Esophagus (tissue), 2 donors: ENCODE results near the gene MRGPRE. TPM values are rescaled to one million over a fixed set of nuclear protein-coding genes. Genes with fewer than 3 reads are reported as not detected.

ENCODE experiments used
- H3K27ac ChIP-seq, 2 donors: one replicate each; pipeline ENCODE4 v1.5.1; 2013; ENCODE audit warnings: low read depth in 2 of 2, mild to moderate bottlenecking in 2 of 2, inconsistent platforms in 1 of 2, low read length in 1 of 2, moderate library complexity in 1 of 2
- H3K27me3 ChIP-seq, 2 donors: one replicate each; pipeline ENCODE4 v1.6.1; 2013; ENCODE audit warnings: low read length in 2 of 2, control low read depth in 1 of 2, mild to moderate bottlenecking in 1 of 2; ENCODE audit not compliant: insufficient read depth in 2 of 2, control insufficient read depth in 1 of 2
- H3K36me3 ChIP-seq, 2 donors: one replicate each; pipeline ENCODE4 v1.6.1; 2013; ENCODE audit warnings: low read length in 1 of 2; ENCODE audit not compliant: control insufficient read depth in 2 of 2, insufficient read depth in 2 of 2
- H3K4me1 ChIP-seq, 2 donors: one replicate each; pipeline ENCODE4 v1.6.1; 2013; ENCODE audit warnings: low read length in 1 of 2; ENCODE audit not compliant: control insufficient read depth in 2 of 2, insufficient read depth in 2 of 2
- H3K4me3 ChIP-seq, 2 donors: one replicate each; pipeline ENCODE4 v1.5.1; 2013; ENCODE audit warnings: low read length in 2 of 2, mild to moderate bottlenecking in 2 of 2, low read depth in 1 of 2, moderate library complexity in 1 of 2
- H3K9me3 ChIP-seq, 2 donors: one replicate each; pipeline ENCODE4 v1.6.1; 2013; ENCODE audit warnings: mild to moderate bottlenecking in 2 of 2, low read depth in 1 of 2, low read length in 1 of 2, moderate library complexity in 1 of 2; ENCODE audit not compliant: control insufficient read depth in 2 of 2, insufficient read depth in 1 of 2
- WGBS, 2 donors: extraction: QIAGEN DNeasy Blood & Tissue Kit; methylation state at CpG; one replicate each; pipeline ENCODE4 v1.1.7; 2013; 5-methylcytosine and 5-hydroxymethylcytosine counted together
- polyA plus RNA-seq, 2 donors: library from polyadenylated mRNA; stranded (reverse); fragments of 200-250 nt; gene quantifications; one replicate each; pipeline ENCODE4 v1.2.3, GENCODE V29; 2013
- donor health status: healthy with polysubstance abuse.
- donor health status: Bipolar disorder and iron deficiency.

MRGPRE gene
- polyA plus RNA-seq, 2 donors = not detected

- 52 to 62% methylated on average over 17 of the region's 17 CpGs for WGBS, 2 donors
- H3K27me3 ChIP-seq = peaks cover 0 to 7% of the 10 kb centered on the region in 2 donors
- no peak overlapping the region for H3K27ac ChIP-seq
These were observed 16.7 kb downstream of the MRGPRE start for GRCh38 chr11:3215346-3216026.

GRCh38 chr11:3214420-3214699 is 17.9 kb downstream of the MRGPRE start:
- H3K27me3 ChIP-seq = peaks cover 0 to 7% of the 10 kb centered on the region in 2 donors
- no peak overlapping the region for H3K4me3 ChIP-seq
- H3K4me1 ChIP-seq = no peaks in the 10 kb centered on the region
- no peaks in the 10 kb centered on the region for H3K36me3 ChIP-seq
- H3K27ac ChIP-seq = no peak overlapping the region
- WGBS, 2 donors = 77 to 80% methylated on average over 4 of the region's 4 CpGs
- H3K9me3 ChIP-seq = peaks cover 0 to 3% of the 10 kb centered on the region in 2 donors

More at GRCh38 chr11:3215346-3216026, 16.7 kb downstream of the MRGPRE start:
- peaks cover 0 to 3% of the 10 kb centered on the region in 2 donors for H3K9me3 ChIP-seq
- H3K36me3 ChIP-seq = no peaks in the 10 kb centered on the region
- H3K4me3 ChIP-seq = no peak overlapping the region
- no peaks in the 10 kb centered on the region for H3K4me1 ChIP-seq

- H3K27me3 ChIP-seq = peaks cover 0 to 7% of the 10 kb centered on the region in 2 donors
These were observed 18.4 kb downstream of the MRGPRE start for GRCh38 chr11:3213659-3214419.

GRCh38 chr11:3208272-3208671 is 23.9 kb downstream of the MRGPRE start:
- Histone ChIP-seq H3K27ac (no peak overlapping the region), H3K27me3 (no peaks in the 10 kb centered on the region), H3K9me3 (peaks cover 0 to 6% of the 10 kb centered on the region in 2 donors), H3K4me1 (no peaks in the 10 kb centered on the region), H3K4me3 (no peak overlapping the region), H3K36me3 (no peaks in the 10 kb centered on the region)
- 79 to 91% methylated on average over 6 of the region's 6 CpGs for WGBS, 2 donors

More at GRCh38 chr11:3213659-3214419, 18.4 kb downstream of the MRGPRE start:
- 62 to 65% methylated on average over 24 of the region's 24 CpGs for WGBS, 2 donors
- peaks cover 0 to 3% of the 10 kb centered on the region in 2 donors for H3K9me3 ChIP-seq
- no peaks in the 10 kb centered on the region for H3K4me1 ChIP-seq
- H3K36me3 ChIP-seq = no peaks in the 10 kb centered on the region
- H3K4me3 ChIP-seq = no peak overlapping the region
- no peak overlapping the region for H3K27ac ChIP-seq

GRCh38 chr11:3207526-3208189 is 24.6 kb downstream of the MRGPRE start:
- Histone ChIP-seq H3K4me3 (no peak overlapping the region), H3K4me1 (no peaks in the 10 kb centered on the region), H3K27ac (no peak overlapping the region), H3K27me3 (peaks cover 0 to 3% of the 10 kb centered on the region in 2 donors), H3K36me3 (no peaks in the 10 kb centered on the region), H3K9me3 (peaks cover 0 to 6% of the 10 kb centered on the region in 2 donors)
- 79 to 80% methylated on average over 8 of the region's 8 CpGs for WGBS, 2 donors

- Histone ChIP-seq H3K36me3 (no peaks in the 10 kb centered on the region), H3K4me3 (no peak overlapping the region), H3K4me1 (no peaks in the 10 kb centered on the region), H3K27me3 (peaks cover 0 to 4% of the 10 kb centered on the region in 2 donors), H3K9me3 (peaks cover 0 to 6% of the 10 kb centered on the region in 2 donors), H3K27ac (no peak overlapping the region)
- 95 to 97% methylated on average over 1 of the region's 1 CpG for WGBS, 2 donors
These were observed 25.4 kb downstream of the MRGPRE start for GRCh38 chr11:3206922-3207204.

GRCh38 chr11:3206156-3206921 is 25.9 kb downstream of the MRGPRE start:
- Histone ChIP-seq H3K4me3 (no peak overlapping the region), H3K9me3 (peaks cover 0 to 3% of the 10 kb centered on the region in 2 donors), H3K27ac (no peak overlapping the region), H3K4me1 (no peaks in the 10 kb centered on the region), H3K27me3 (peaks cover 0 to 4% of the 10 kb centered on the region in 2 donors), H3K36me3 (no peaks in the 10 kb centered on the region)
- WGBS, 2 donors = 85 to 86% methylated on average over 8 of the region's 8 CpGs

GRCh38 chr11:3205261-3206155 is 26.7 kb downstream of the MRGPRE start:
- H3K36me3 ChIP-seq = no peaks in the 10 kb centered on the region
- no peaks in the 10 kb centered on the region for H3K4me1 ChIP-seq
- H3K27me3 ChIP-seq = peaks cover 0 to 7% of the 10 kb centered on the region in 2 donors
- no peak overlapping the region for H3K27ac ChIP-seq
- no peak overlapping the region for H3K4me3 ChIP-seq
- peaks cover 0 to 3% of the 10 kb centered on the region in 2 donors for H3K9me3 ChIP-seq
- 49 to 61% methylated on average over 16 of the region's 16 CpGs for WGBS, 2 donors
